Measurements from ENCODE around the gene CRP.
"Not testable (repeated sequence)": the region's sequence is repeated elsewhere in the genome, so short reads cannot be mapped to it uniquely, and the experiment has no call there.

CRP gene

DNA sequence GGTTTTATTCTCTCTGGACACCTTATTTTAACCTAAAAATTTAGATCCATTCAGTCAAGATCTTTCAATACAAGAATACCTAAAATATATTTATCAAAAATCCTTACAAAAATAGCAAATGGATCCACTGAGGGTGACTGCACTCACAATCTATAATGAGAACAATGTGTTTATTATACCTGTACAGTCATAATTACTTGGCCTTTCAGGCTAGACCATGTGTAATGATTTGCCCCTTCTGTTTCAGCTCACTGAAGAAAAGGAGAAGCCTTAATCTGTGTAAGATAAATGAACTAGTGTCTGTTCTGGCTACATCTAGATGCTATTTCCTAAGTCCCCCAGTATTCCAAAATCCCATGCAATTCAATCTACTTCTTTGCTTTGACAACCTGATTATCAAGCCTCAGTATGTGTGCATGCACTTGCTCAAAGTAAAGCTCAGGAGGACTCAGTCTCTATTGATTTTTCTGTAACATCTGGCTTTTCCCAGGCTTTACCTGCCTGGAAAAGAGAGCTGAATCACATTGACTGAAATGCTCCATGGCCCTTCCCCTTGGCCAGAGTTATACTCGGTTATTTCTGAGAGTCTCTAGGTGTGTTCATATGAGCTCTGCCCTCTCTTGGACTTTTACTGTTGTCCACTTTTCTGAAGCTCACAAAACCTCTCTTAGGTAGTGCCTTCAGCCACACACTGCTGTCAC lies 27.6 kb downstream of the CRP start:
- in situ Hi-C loops (cut with MboI; ENCODE audit: low pct_unique_long_range_greater_than_20kb, low sequenced_read_pairs, unreplicated experiment), result no loop called here
- DNase-seq (ENCODE audit: low spot score), result no peak
- TF ChIP-seq CTCF (IDR thresholded peaks at IDR 0.05; ENCODE audit: extremely low read depth, insufficient read depth, missing control alignments), result no peak

GRCh38 chr1:159678939-159679338 lies 35.5 kb downstream of the CRP start:
- in situ Hi-C loops (cut with MboI; ENCODE audit: low pct_unique_long_range_greater_than_20kb, low sequenced_read_pairs, unreplicated experiment), result no loop called here
- TF ChIP-seq CTCF (IDR thresholded peaks at IDR 0.05; ENCODE audit: extremely low read depth, insufficient read depth, missing control alignments), result no peak
- no peak for DNase-seq (ENCODE audit: low spot score)

DNA sequence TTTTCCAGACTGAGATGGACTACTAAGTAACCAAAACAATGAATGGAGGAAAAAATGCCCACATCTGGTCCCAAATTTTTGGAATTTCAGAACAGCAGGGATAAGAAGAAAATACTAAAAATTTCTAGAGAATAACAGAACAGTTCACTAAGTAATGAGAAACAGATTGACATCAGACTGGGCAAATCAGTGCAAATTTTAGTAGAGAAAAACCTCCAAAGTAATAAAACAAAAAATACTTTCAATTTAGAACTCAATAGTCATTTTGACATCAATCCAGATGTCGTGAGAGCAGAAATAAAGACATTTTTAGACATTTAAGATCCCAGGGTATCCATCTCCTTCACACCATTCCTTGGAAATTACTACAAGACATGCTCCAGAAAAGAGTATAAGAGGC lies 39.3 kb downstream of the CRP start:
- no peak for TF ChIP-seq CTCF (IDR thresholded peaks at IDR 0.05; ENCODE audit: extremely low read depth, insufficient read depth, missing control alignments)
- in situ Hi-C loops (cut with MboI; ENCODE audit: low pct_unique_long_range_greater_than_20kb, low sequenced_read_pairs, unreplicated experiment), result no loop called here
- DNase-seq (ENCODE audit: low spot score), result no peak

- in situ Hi-C loops (cut with MboI; ENCODE audit: low pct_unique_long_range_greater_than_20kb, low sequenced_read_pairs, unreplicated experiment); DNase-seq (ENCODE audit: low spot score): not testable (repeated sequence)
Measured at GRCh38 chr1:159672390-159672789, 42.0 kb downstream of the CRP start.

GRCh38 chr1:159669338-159669737 lies 45.1 kb downstream of the CRP start:
- in situ Hi-C loops (cut with MboI; ENCODE audit: low pct_unique_long_range_greater_than_20kb, low sequenced_read_pairs, unreplicated experiment), result no loop called here
- DNase-seq (ENCODE audit: low spot score), result no peak
- TF ChIP-seq CTCF (IDR thresholded peaks at IDR 0.05; ENCODE audit: extremely low read depth, insufficient read depth, missing control alignments), result no peak

DNA sequence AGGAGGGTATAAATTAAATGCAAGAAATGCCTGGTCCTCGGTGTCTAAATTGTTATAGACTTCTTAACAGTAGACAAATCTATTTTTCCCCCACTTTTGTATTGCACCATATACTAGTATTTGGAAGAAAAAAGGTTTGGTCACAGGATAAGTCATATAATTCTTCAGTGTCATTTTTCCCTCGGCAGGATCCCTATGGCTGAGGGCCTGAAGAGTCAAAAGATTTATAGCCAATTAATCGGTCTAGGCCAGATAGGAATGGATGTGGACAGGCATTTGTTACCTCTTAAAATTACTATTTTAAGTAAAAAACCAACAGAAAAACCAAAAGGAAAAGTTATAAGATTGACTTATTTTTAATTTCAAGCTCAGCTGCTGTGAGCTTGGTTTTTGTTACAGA lies 45.6 kb downstream of the CRP start:
- in situ Hi-C loops (cut with MboI; ENCODE audit: low pct_unique_long_range_greater_than_20kb, low sequenced_read_pairs, unreplicated experiment), result no loop called here
- TF ChIP-seq CTCF (IDR thresholded peaks at IDR 0.05; ENCODE audit: extremely low read depth, insufficient read depth, missing control alignments), result no peak

GRCh38 chr1:159664247-159664646 lies 50.1 kb downstream of the CRP start:
- no peak for DNase-seq (ENCODE audit: low spot score)
- in situ Hi-C loops (cut with MboI; ENCODE audit: low pct_unique_long_range_greater_than_20kb, low sequenced_read_pairs, unreplicated experiment), result no loop called here
- no peak for TF ChIP-seq CTCF (IDR thresholded peaks at IDR 0.05; ENCODE audit: extremely low read depth, insufficient read depth, missing control alignments)

More for the DNA sequence above, 45.6 kb downstream of the CRP start:
- DNase-seq (ENCODE audit: low spot score), result no peak

All from GM13977 (cell line).